Mesodermal cell (in vitro differentiated cells): Measurements from ENCODE around the gene PAX4.
A peak's percentile ranks its signal among the peaks of the same experiment; 100 is the strongest.

Source experiments
- H3K27ac ChIP-seq: 2 replicates; pipeline ENCODE4 v1.7.0; 2013; ENCODE audit warnings: mild to moderate bottlenecking, low read depth, low read length, moderate library complexity; ENCODE audit not compliant: severe bottlenecking
- H3K36me3 ChIP-seq: 2 replicates; pipeline ENCODE4 v1.7.1; 2013; ENCODE audit warnings: mild to moderate bottlenecking, low read length, moderate library complexity; ENCODE audit not compliant: control insufficient read depth, insufficient read depth
- H3K4me1 ChIP-seq: one replicate; pipeline ENCODE4 v1.7.1; 2013; ENCODE audit warnings: mild to moderate bottlenecking, low read length; ENCODE audit not compliant: insufficient read depth, control insufficient read depth, poor library complexity, severe bottlenecking
- H3K4me3 ChIP-seq: 2 replicates; pipeline ENCODE4 v1.7.0; 2013; ENCODE audit warnings: low read length, control low read depth, mild to moderate bottlenecking; ENCODE audit not compliant: insufficient read depth, poor library complexity, severe bottlenecking; ENCODE audit errors: extremely low read depth
- H3K9me3 ChIP-seq: 2 replicates; pipeline ENCODE4 v1.7.1; 2013; ENCODE audit warnings: mild to moderate bottlenecking, low read length, moderate library complexity; ENCODE audit not compliant: control insufficient read depth
- WGBS, 2 experiments: methylation state at CpG; one replicate each; pipeline ENCODE4 v1.1.5; 2013; ENCODE audit warnings: missing lambda C conversion rate in 2 of 2; ENCODE audit not compliant: insufficient coverage in 2 of 2; 5-methylcytosine and 5-hydroxymethylcytosine counted together

Gene PAX4

DNA sequence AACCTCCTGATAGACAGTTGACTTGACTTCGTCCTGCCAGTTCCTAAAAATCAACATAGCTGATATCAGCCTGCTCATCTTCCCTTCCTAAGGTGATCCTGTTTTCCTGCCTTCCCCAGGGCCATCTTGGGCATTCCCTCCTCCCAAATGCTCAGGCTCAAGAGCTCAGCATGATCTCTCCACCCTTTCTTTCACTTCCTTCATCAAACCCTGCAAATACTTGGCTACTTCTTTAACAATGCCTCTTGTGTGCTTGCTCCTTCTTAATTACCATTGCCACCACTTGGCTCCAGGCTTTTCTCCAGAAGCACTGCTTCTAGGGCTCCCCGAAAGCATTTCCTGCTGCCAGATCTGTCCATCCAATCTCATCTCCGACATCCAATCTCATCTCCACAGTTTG lies 17.1 kb downstream of the PAX4 start:
- Histone ChIP-seq H3K9me3 (no peaks in the 10 kb centered on the region), H3K4me3 (no peak overlapping the region), H3K36me3 (no peaks in the 10 kb centered on the region), H3K4me1 (no peaks in the 10 kb centered on the region), H3K27ac (no peak overlapping the region)
- 81 to 83% methylated on average over 3 of the region's 3 CpGs for WGBS, 2 experiments

DNA sequence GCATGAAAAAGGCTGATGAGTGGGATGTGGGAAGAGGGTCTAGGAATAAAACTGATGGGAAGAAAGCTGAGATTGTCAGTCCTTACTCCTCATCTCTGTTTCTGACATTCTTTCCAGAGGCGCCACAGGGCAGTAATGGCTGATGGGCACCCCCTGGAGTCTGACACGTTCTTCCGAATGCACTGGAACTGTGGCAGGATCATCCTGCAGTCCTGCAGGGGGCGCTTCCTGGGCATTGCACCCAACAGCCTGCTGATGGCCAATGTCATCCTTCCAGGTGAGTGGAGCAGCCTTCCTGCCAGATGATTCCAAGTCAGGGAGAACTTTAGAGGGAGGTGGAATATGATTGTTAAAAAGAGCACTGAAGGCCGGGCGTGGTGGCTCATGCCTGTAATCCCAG lies 19.6 kb downstream of the PAX4 start:
- no peaks in the 10 kb centered on the region for H3K9me3 ChIP-seq
- no peaks in the 10 kb centered on the region for H3K36me3 ChIP-seq
- H3K4me1 ChIP-seq: no peaks in the 10 kb centered on the region
- H3K27ac ChIP-seq: no peak overlapping the region
- no peak overlapping the region for H3K4me3 ChIP-seq
- 44 to 55% methylated on average over 6 of the region's 6 CpGs for WGBS, 2 experiments

DNA sequence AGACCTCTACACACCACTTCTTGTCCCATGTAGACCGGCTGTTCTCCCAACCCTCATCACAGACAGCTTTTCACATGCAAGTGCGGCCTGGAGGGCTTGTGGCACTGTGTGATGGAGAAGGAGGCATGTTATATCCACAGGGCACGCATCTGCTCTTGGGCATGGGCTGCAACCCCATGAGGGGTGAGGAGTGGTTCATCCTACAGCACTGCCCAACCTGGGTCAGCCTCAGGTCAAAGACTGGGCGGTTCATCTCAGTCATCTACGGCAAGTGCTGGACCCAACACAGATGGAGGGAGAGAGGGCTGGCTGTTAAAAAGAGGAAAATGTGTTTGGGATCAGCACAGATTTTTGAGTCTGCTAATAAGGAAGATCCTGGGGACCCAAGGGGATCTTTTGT lies 22.2 kb downstream of the PAX4 start:
- Histone ChIP-seq H3K9me3 (no peaks in the 10 kb centered on the region), H3K4me1 (no peaks in the 10 kb centered on the region), H3K36me3 (peaks cover 13% of the 10 kb centered on the region), H3K4me3 (no peak overlapping the region), H3K27ac (no peak overlapping the region)
- 97 to 100% methylated on average over 3 of the region's 5 CpGs for WGBS, 2 experiments

DNA sequence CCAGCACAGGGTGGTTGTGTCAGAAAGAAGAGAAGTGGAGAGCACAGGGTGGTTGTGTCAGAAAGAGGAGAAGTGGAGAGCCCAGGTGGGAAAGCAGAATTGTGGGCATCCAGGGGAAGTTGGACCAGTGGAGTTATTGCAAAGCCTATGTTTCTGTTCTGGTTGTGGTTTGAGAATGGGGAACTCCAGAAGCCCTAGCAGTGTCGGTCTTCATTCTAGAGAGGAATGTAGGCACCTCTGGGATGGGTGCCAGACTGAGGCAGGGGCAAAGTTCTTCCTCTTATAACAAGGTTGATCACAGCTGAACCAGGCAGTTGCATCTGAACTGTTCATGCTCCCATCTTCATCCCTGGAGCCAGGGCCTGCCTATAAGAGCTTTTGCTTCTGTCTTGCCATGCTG lies 23.5 kb downstream of the PAX4 start:
- Histone ChIP-seq H3K27ac (no peak overlapping the region), H3K4me3 (no peak overlapping the region), H3K4me1 (peaks cover 3% of the 10 kb centered on the region), H3K9me3 (no peaks in the 10 kb centered on the region), H3K36me3 (peaks cover 21% of the 10 kb centered on the region)
- 88% methylated on average over 1 of the region's 1 CpG; no CpG with 5 or more reads in 1 of the 2 experiments for WGBS, 2 experiments

DNA sequence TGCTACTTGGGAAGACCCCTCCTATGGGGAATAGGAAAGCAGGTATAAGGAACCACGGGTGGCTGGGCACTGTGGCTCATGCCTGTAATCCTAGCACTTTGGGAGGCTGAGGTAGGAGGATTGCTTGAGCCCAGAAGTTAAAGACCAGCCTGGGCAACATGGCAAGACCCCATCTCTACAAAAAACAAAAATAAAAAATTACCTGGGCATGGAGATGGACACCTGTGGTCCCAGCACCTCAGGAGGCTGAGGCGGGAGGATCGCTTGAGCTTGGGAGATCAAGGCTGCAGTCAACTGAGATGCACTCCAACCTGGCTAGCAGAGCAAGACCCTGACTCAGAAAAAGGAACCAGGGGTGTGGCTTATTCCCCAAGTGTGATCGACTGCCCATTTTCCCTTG lies 25.4 kb downstream of the PAX4 start:
- Histone ChIP-seq H3K36me3 (peaks cover 22% of the 10 kb centered on the region), H3K9me3 (no peaks in the 10 kb centered on the region), H3K4me3 (no peak overlapping the region), H3K4me1 (peaks cover 3% of the 10 kb centered on the region), H3K27ac (no peak overlapping the region)
- WGBS, 2 experiments: 98 to 100% methylated on average over 3 to 4 of the region's 4 CpGs

DNA sequence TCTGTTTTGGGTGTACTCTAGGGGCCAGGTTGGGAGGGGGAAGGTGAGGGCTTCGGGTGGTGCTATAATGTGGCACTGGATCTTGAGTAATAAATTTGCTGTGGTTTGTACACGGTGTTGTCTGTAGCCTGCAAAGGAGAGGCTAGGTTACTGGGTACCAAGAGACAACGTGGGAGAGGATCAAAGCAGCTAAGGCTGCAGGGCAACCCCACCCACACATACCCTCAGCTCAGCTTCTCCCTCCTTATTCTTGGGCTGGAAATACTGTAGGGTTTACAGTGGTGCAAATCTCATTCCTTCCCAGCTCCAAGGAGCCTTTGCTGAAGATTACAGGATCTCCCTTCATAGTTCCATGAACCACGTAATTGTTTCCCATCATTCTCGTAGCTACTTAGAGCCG lies 26.4 kb downstream of the PAX4 start:
- H3K9me3 ChIP-seq: no peaks in the 10 kb centered on the region
- peaks cover 3% of the 10 kb centered on the region for H3K4me1 ChIP-seq
- no peak overlapping the region for H3K27ac ChIP-seq
- peaks cover 22% of the 10 kb centered on the region for H3K36me3 ChIP-seq
- WGBS, 2 experiments: 100% methylated on average over 2 of the region's 6 CpGs
- H3K4me3 ChIP-seq: no peak overlapping the region

DNA sequence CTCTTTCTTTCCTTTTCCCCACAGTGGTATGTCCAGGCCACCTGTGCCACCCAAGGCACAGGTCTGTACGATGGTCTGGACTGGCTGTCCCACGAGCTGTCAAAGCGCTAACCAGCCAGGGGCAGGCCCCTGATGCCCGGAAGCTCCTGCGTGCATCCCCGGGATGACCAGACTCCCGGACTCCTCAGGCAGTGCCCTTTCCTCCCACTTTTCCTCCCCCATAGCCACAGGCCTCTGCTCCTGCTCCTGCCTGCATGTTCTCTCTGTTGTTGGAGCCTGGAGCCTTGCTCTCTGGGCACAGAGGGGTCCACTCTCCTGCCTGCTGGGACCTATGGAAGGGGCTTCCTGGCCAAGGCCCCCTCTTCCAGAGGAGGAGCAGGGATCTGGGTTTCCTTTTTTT lies 26.8 kb downstream of the PAX4 start:
- 95 to 99% methylated on average over 3 to 7 of the region's 7 CpGs for WGBS, 2 experiments
- Histone ChIP-seq H3K9me3 (peaks cover under 1% of the 10 kb centered on the region), H3K4me3 (no peak overlapping the region), H3K4me1 (peaks cover 3% of the 10 kb centered on the region), H3K36me3 (peaks cover 22% of the 10 kb centered on the region), H3K27ac (no peak overlapping the region)

DNA sequence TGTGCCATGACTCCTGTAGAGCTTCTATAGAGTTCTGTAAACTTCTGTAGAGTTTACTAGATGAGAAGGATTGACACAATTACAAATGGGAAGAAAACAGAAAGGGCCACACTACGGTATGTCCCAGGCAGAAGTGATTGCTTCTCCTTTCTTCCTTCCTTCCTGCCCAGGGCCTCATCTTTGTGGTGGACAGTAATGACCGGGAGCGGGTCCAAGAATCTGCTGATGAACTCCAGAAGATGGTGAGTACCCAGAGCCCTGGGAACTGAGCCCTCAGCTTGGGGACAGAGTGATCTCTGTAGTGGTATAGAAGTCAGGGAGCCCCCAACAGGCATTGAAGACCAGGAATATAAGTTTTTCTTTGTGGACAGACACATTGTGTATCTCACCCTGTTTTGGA lies 28.0 kb downstream of the PAX4 start:
- no peak overlapping the region for H3K4me3 ChIP-seq

DNA sequence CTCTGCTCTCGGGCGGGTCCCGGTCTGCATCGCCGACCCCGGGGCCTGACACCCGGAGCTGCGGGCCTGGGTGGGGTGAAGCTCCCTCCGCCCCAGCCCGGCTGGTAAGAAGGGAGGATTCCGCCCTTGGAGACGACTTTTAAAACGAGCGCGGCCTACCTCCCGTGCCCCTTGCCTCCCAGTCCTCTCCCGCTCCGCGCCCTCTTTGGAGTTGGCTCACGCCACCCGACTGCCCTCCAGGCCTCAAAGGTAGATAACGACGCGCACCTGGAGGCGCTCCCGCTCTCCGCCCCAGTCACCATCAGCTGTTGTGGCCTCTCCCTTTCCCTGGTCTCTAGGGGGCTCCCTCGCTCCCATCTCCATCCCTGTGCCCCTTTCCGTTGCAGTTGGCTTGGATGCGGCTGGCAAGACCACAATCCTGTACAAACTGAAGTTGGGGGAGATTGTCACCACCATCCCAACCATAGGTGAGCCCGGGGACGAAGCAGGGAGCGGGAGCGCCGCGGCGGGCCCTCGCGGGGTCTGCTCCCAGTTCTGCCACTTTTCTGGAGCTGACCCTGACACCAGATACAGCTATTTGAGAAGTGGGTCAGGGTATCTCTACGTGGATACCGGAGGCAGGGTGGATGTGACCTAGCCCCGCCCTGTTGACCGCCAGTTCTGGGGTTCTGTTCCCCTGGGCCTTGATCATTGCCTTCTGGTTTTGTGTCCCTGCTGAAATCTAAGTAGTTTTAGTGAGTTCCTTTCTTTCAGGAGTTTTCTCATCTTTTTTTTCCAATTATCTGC lies 29.1 kb downstream of the PAX4 start:
- H3K27ac ChIP-seq: peak overlapping the region; percentile 59
- peaks cover 9% of the 10 kb centered on the region for H3K4me1 ChIP-seq

More for the DNA sequence above, 28.0 kb downstream of the PAX4 start:
- peaks cover 3% of the 10 kb centered on the region for H3K4me1 ChIP-seq
- no peak overlapping the region for H3K27ac ChIP-seq
- 91 to 100% methylated on average over 1 to 2 of the region's 3 CpGs for WGBS, 2 experiments
- peaks cover 22% of the 10 kb centered on the region for H3K36me3 ChIP-seq
- peaks cover 7% of the 10 kb centered on the region for H3K9me3 ChIP-seq

DNA sequence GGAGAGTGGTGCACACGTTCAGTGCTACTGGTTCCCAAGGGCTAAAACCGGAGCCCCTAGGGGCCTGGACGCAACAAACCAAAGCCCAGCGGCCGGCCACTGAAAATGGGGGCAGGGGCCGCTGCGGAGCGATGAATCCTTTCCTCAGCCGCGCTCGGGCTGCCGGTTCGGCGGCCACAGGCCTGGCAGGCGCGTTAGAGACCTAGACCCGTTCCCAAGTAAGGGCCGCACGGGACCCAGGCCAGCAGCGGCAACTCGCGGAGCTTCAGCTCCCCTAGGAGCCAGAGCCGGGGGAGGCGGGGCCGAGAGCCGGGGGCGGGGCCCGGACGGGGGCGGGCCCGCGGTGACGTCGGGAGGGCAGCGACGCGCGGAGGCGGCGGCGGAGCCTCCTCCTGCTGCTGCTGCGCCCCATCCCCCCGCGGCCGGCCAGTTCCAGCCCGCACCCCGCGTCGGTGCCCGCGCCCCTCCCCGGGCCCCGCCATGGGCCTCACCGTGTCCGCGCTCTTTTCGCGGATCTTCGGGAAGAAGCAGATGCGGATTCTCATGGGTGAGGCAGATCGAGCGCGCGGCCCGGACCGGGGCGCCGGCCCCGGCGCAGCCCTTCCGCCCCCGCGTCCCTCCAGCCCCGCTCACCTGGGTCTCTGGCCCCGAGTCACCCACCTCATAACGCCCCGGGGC lies 29.8 kb downstream of the PAX4 start, which contains the start of gene ARF5:
Gene ARF5 (plus strand): TSS at position 393 of the 678 bp plus-strand sequence. CDS start 88 bp downstream, at position 481.
- peaks cover 12% of the 10 kb centered on the region for H3K4me1 ChIP-seq
- H3K4me3 ChIP-seq: peak within 1 kb of the TSS; percentile 95
- peak within 1 kb of the TSS; percentile 59 for H3K27ac ChIP-seq
- H3K9me3 ChIP-seq: peaks cover 7% of the 10 kb centered on the region
- H3K36me3 ChIP-seq: peaks cover 30% of the 10 kb centered on the region
- 2 to 3% methylated on average over 50 to 66 of the region's 77 CpGs for WGBS, 2 experiments

More for the DNA sequence above, 29.1 kb downstream of the PAX4 start:
- H3K9me3 ChIP-seq: peaks cover 7% of the 10 kb centered on the region
- peaks cover 23% of the 10 kb centered on the region for H3K36me3 ChIP-seq
- peak overlapping the region; percentile 95 for H3K4me3 ChIP-seq
- WGBS, 2 experiments: 5 to 7% methylated on average over 22 to 39 of the region's 43 CpGs

DNA sequence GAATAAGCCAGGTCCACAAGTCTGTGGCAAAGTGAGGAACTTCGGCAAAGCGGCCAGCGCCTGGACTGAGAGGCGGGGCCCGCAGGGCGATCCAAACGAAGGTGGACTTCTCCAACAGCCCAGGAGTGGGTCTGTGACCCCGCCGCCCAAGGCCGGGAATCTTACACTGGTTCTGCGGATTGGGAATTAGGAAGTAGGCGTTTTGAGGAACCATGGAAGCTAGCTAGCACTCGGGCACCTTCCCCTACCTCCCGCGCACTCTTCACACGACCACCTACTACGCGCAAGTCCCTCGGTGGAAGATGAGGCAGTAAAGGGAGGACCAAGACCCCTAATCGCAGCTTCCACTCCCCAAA lies 30.3 kb downstream of the PAX4 start:
- peaks cover 35% of the 10 kb centered on the region for H3K36me3 ChIP-seq
- peak overlapping the region; percentile 95 for H3K4me3 ChIP-seq
- 87% methylated on average over 17 to 18 of the region's 20 CpGs for WGBS, 2 experiments
- no peak overlapping the region for H3K27ac ChIP-seq
- H3K9me3 ChIP-seq: peaks cover 7% of the 10 kb centered on the region
- H3K4me1 ChIP-seq: peaks cover 12% of the 10 kb centered on the region
